22Rv1 (cell line): ENCODE measurements around the gene SAMD13.

Experiments used
- CTCF ChIP-seq: fragments of 450-650 bp; IDR thresholded peaks from 2 replicates; pipeline ENCODE4 v1.5.1; 2017; ENCODE audit warnings: mild to moderate bottlenecking
- ZFX ChIP-seq: fragments of 450-650 bp; IDR thresholded peaks from 2 replicates; pipeline ENCODE4 v1.6.1; 2017; ENCODE audit warnings: antibody characterized with exemption, borderline replicate concordance

- TF ChIP-seq CTCF (no peak), ZFX (no peak)
Measured at GRCh38 chr1:84260852-84261518, 40.5 kb upstream of the SAMD13 start.
